Esophagus squamous epithelium (tissue), 5 donors: ENCODE data around the gene ANO10. TPM values are rescaled to one million over a fixed set of nuclear protein-coding genes. Genes with fewer than 3 reads are reported as not detected.
"Not testable (repeated sequence)": the region's sequence is repeated elsewhere in the genome, so short reads cannot be mapped to it uniquely, and the experiment has no call there.

Experiments used
- DNase-seq: peaks from one replicate; lab custom pipeline; 2025; lab: John Stamatoyannopoulos, UW
- H3K27ac ChIP-seq, 4 donors: fragments of 200-600 bp; sonication (generic); one replicate each; pipeline ENCODE4 v1.5.1; 2016 to 2019; ENCODE audit warnings: mild to moderate bottlenecking in 1 of 4
- H3K27me3 ChIP-seq, 4 donors: fragments of 200-600 bp; sonication (generic); 1 replicate in 3 of 4; 2 replicates in 1 of 4; pipeline versions ENCODE4 v1.5.1 to v1.6.0; 2017 to 2021; ENCODE audit warnings: antibody characterized with exemption in 1 of 4
- H3K36me3 ChIP-seq, 3 donors: fragments of 200-600 bp; sonication (generic); one replicate each; pipeline ENCODE4 v1.5.1; 2016 to 2019
- H3K4me1 ChIP-seq, 3 donors: fragments of 200-600 bp; sonication (generic); one replicate each; pipeline ENCODE4 v1.5.1; 2017 to 2019
- H3K4me3 ChIP-seq, 4 donors: fragments of 200-600 bp; sonication (generic); 1 replicate in 3 of 4; 2 replicates in 1 of 4; pipeline ENCODE4 v1.5.1; 2016 to 2019; ENCODE audit warnings: mild to moderate bottlenecking in 2 of 4, moderate library complexity in 1 of 4
- H3K9me3 ChIP-seq, 3 donors: fragments of 200-600 bp; sonication (generic); one replicate each; pipeline ENCODE4 v1.5.1; 2016 to 2019
- POLR2A ChIP-seq, 4 donors: fragments of 450-650 bp; IDR thresholded peaks; one replicate each; pipeline ENCODE4 v1.6.1; 2017; ENCODE audit warnings: antibody characterized with exemption in 4 of 4, mild to moderate bottlenecking in 4 of 4, moderate library complexity in 3 of 4
- WGBS, 2 donors: methylation state at CpG; one replicate each; pipeline ENCODE4 v1.1.5; 2018; 5-methylcytosine and 5-hydroxymethylcytosine counted together
- intact Hi-C: fragments of 100-400 bp; cut with DNase I; formaldehyde crosslinking; loops from one replicate; pipeline ENCODE4 v1.15.0; 2022
- total RNA-seq, 4 donors: library from RNA; depleted of rRNA; stranded (reverse); fragments of >200 nt; gene quantifications; one replicate each; pipeline ENCODE4 v1.1.0, GENCODE V29; 2016
- TF ChIP-seq, protein P1 (sequence below), 6 experiments: fragments of 450-650 bp in 4 of 6; fragments of 200-600 bp in 2 of 6; sonication (generic) in 2 of 6; IDR thresholded peaks; one replicate each; pipeline ENCODE4 v1.5.1; 2016 to 2019; ENCODE audit warnings: antibody characterized with exemption in 6 of 6, mild to moderate bottlenecking in 4 of 6, moderate library complexity in 4 of 6
- donor health status: DM: yes; HTN: yes; CAD: no.

Gene ANO10
- total RNA-seq, 4 donors from 2014 or later: 18.5 to 22.3 (median 20.3) TPM

DNA sequence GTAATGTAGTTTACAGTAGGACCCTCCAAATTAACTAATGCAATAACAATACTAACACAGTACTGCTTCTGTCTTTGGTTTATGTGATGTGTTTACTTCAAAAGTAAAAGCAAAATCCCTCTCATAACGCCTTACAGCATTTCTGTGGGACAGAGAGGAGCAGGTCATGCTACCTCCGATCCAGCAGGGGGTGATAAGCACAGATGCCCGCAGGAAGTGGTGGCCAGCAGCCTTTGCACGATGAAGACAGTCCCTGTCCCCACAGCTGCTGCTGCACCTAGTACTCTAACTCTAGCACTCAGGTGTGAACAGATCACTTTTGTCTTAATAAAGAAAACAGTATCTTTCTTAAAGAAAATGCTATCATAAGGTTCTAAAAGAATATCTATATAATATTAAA is 38.3 kb downstream of the ANO10 start:
- Histone ChIP-seq H3K4me3 (no peak overlapping the region), H3K27ac (no peak overlapping the region), H3K27me3 (no peaks in the 10 kb centered on the region), H3K4me1 (peaks cover 0 to 5% (median 0%) of the 10 kb centered on the region in 3 donors), H3K36me3 (peaks cover 0 to 6% (median 0%) of the 10 kb centered on the region in 3 donors), H3K9me3 (no peaks in the 10 kb centered on the region)
- TF ChIP-seq, protein P1, sequence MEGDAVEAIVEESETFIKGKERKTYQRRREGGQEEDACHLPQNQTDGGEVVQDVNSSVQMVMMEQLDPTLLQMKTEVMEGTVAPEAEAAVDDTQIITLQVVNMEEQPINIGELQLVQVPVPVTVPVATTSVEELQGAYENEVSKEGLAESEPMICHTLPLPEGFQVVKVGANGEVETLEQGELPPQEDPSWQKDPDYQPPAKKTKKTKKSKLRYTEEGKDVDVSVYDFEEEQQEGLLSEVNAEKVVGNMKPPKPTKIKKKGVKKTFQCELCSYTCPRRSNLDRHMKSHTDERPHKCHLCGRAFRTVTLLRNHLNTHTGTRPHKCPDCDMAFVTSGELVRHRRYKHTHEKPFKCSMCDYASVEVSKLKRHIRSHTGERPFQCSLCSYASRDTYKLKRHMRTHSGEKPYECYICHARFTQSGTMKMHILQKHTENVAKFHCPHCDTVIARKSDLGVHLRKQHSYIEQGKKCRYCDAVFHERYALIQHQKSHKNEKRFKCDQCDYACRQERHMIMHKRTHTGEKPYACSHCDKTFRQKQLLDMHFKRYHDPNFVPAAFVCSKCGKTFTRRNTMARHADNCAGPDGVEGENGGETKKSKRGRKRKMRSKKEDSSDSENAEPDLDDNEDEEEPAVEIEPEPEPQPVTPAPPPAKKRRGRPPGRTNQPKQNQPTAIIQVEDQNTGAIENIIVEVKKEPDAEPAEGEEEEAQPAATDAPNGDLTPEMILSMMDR (IDR thresholded peaks at IDR 0.05): no peak
- no peak for DNase-seq
- intact Hi-C loops: no loop called here
- 79 to 90% methylated on average over 4 of the region's 4 CpGs for WGBS, 2 donors

DNA sequence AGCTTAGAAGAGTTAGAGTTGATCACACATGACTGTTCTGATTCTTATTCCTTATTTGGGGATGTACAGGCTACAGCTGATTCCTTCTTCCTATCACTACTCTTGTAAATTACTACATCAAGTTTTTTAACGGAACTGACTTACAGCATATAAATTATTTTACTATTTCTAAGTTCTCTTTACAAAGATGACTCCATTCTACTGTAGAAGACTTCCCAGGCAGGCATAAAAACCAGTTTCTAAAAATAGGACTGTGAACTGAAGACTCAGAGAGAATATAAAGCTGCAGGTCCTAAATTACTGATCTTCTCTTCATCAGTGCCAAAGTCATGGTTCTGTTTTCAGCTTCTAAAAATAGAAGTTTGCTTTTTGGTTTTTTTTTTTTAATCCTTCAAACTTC is 38.9 kb downstream of the ANO10 start:
- Histone ChIP-seq H3K27me3 (no peaks in the 10 kb centered on the region), H3K9me3 (no peaks in the 10 kb centered on the region), H3K36me3 (peaks cover 0 to 6% (median 0%) of the 10 kb centered on the region in 3 donors), H3K4me3 (no peak overlapping the region), H3K4me1 (peaks cover 0 to 5% (median 0%) of the 10 kb centered on the region in 3 donors), H3K27ac (no peak overlapping the region)
- TF ChIP-seq, protein P1 (IDR thresholded peaks at IDR 0.05): no peak
- TF ChIP-seq POLR2A (IDR thresholded peaks at IDR 0.05): no peak
- intact Hi-C loops: no loop called here
- DNase-seq: no peak
- WGBS, 2 donors: 40 to 60% methylated on average over 1 of the region's 1 CpG

DNA sequence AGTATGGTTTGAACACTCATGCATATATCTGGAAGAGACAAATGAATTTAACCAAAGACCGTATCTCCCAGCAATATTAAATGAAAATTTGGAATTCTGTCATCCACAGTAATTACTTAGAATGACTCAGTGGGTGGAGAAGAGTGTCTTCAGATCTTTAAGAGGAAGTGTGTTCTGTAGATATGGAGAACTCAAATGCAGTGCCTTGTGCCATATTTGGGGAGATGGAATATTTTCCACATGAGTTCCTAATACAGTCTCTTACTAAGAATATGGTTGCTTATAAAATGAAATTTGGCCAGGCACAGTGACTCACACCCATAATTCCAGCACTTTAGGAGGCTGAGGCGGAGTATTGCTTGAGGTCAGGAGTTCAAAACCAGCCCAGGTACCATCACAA is 40.5 kb downstream of the ANO10 start:
- H3K4me1 ChIP-seq: peaks cover 0 to 5% (median 0%) of the 10 kb centered on the region in 3 donors
- H3K9me3 ChIP-seq: no peaks in the 10 kb centered on the region
- no peak for DNase-seq
- no peak overlapping the region for H3K27ac ChIP-seq
- no peaks in the 10 kb centered on the region for H3K27me3 ChIP-seq
- no peak for TF ChIP-seq POLR2A (IDR thresholded peaks at IDR 0.05)
- TF ChIP-seq, protein P1 (IDR thresholded peaks at IDR 0.05): no peak
- 52 to 60% methylated on average over 1 to 2 of the region's 2 CpGs for whole genome bisulfite sequencing, 2 donors
- intact Hi-C loops: no loop called here
- H3K36me3 ChIP-seq: peaks cover 0 to 18% (median 0%) of the 10 kb centered on the region in 3 donors
- H3K4me3 ChIP-seq: no peak overlapping the region

DNA sequence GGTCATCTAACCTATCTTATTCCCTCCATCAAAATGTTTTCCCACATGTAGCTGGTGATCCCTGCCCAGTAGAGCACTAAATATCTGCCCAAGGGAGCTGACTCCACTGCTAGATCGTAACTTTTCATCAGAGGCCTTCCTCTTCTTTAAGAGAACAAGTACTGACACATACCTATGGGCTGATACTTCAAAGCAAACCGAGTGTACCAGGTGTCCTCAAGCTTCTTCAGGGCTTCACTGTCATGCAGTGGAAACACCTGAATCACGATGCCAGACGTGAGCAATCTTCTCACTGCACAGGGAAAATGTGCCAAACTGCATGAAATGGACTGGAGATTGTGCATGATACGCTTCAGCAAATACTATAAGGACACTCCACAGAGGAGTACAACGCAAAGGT is 41.6 kb downstream of the ANO10 start:
- intact Hi-C loops: no loop called here
- Histone ChIP-seq H3K4me1 (peaks cover 0 to 5% (median 0%) of the 10 kb centered on the region in 3 donors), H3K36me3 (peaks cover 0 to 28% (median 0%) of the 10 kb centered on the region in 3 donors), H3K27me3 (no peaks in the 10 kb centered on the region), H3K9me3 (no peaks in the 10 kb centered on the region), H3K27ac (no peak overlapping the region), H3K4me3 (no peak overlapping the region)
- TF ChIP-seq, protein P1 (IDR thresholded peaks at IDR 0.05): no peak
- TF ChIP-seq POLR2A (IDR thresholded peaks at IDR 0.05): no peak
- WGBS, 2 donors: 49 to 66% methylated on average over 6 of the region's 6 CpGs
- no peak for DNase-seq

DNA sequence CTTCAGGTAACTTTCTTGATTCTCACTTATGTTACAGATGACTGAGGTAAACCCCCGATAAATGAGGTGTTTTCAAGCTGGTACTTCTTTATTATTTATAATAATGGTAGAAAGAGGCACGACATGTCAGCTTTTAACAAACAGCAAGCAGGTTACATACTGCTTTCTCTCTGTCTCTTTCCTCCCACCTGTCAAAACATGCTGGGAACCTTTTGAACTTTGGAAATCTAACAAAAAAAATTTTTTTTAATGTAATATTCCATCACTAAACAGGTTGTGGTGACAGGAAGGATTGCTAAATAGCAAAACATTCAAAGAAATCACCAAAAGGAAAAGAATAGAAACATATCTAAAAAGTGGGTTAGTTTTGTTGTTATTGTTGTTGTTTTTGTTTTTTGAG is 48.2 kb downstream of the ANO10 start:
- H3K9me3 ChIP-seq: no peaks in the 10 kb centered on the region
- H3K36me3 ChIP-seq: peaks cover 0 to 29% (median 0%) of the 10 kb centered on the region in 3 donors
- H3K4me1 ChIP-seq: no peaks in the 10 kb centered on the region
- WGBS, 2 donors: 38 to 71% methylated on average over 2 of the region's 2 CpGs
- DNase-seq: no peak
- no peaks in the 10 kb centered on the region for H3K27me3 ChIP-seq
- no peak overlapping the region for H3K27ac ChIP-seq
- no peak overlapping the region for H3K4me3 ChIP-seq
- intact Hi-C loops: no loop called here
- TF ChIP-seq, protein P1 (IDR thresholded peaks at IDR 0.05): no peak
- no peak for TF ChIP-seq POLR2A (IDR thresholded peaks at IDR 0.05)

DNA sequence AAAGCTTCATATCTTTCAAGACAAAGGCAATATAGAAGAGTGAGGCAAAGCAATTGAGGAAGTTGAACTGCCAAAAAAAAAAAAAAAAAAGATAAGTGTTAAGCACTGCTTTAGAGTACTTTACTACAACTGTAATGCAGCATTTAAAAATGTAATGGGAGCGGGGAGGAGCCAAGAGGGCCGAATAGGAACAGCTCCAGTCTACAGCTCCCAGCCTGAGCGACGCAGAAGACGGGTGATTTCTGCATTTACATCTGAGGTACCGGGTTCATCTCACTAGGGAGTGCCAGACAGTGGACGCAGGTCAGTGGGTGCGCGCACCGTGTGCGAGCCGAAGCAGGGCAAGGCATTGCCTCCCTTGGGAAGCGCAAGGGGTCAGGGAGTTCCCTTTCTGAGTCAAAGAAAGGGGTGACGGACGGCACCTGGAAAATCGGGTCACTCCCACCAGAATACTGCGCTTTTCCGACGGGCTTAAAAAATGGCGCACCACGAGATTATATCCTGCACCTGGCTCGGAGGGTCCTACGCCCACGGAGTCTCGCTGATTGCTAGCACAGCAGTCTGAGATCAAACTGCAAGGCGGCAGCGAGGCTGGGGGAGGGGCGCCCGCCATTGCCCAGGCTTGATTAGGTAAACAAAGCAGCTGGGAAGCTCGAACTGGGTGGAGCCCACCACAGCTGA is 56.0 kb downstream of the ANO10 start:
- DNase-seq, H3K36me3 ChIP-seq, H3K4me1 ChIP-seq, H3K27me3 ChIP-seq, H3K9me3 ChIP-seq, intact Hi-C loops, H3K27ac ChIP-seq, H3K4me3 ChIP-seq: not testable (repeated sequence)
- WGBS, 2 donors: 85 to 90% methylated on average over 10 to 16 of the region's 30 CpGs
